GM12878 (cell line): Measurements from ENCODE around the gene MB21D2.

Experiments
- CBX3 ChIP-seq: fragments of 200-600 bp; sonication (generic); IDR thresholded peaks from 2 replicates; pipeline ENCODE4 v1.6.1; 2016; ENCODE audit warnings: low read depth, borderline replicate concordance
- POLR2A ChIP-seq: IDR thresholded peaks from 2 replicates; pipeline ENCODE4 v1.6.1; 2011; ENCODE audit warnings: low read depth, mild to moderate bottlenecking, low read length
- TF ChIP-seq, protein P1 (sequence below): fragments of 450-650 bp; IDR thresholded peaks from 2 replicates; pipeline ENCODE4 v1.6.1; 2017; ENCODE audit warnings: mild to moderate bottlenecking, low read depth, inconsistent platforms; ENCODE audit not compliant: poor library complexity, severe bottlenecking

GRCh38 chr3:192869131-192870031 is 48.3 kb downstream of the MB21D2 start:
- TF ChIP-seq, protein P1, sequence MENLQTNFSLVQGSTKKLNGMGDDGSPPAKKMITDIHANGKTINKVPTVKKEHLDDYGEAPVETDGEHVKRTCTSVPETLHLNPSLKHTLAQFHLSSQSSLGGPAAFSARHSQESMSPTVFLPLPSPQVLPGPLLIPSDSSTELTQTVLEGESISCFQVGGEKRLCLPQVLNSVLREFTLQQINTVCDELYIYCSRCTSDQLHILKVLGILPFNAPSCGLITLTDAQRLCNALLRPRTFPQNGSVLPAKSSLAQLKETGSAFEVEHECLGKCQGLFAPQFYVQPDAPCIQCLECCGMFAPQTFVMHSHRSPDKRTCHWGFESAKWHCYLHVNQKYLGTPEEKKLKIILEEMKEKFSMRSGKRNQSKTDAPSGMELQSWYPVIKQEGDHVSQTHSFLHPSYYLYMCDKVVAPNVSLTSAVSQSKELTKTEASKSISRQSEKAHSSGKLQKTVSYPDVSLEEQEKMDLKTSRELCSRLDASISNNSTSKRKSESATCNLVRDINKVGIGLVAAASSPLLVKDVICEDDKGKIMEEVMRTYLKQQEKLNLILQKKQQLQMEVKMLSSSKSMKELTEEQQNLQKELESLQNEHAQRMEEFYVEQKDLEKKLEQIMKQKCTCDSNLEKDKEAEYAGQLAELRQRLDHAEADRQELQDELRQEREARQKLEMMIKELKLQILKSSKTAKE = no peak
- no peak for TF ChIP-seq CBX3
- TF ChIP-seq POLR2A = no peak
